CD4-positive, alpha-beta T cell treated with Interleukin-1 beta for 1 hour (primary cell): ENCODE measurements around the gene SHPK.
"Not testable (repeated sequence)": the region's sequence is repeated elsewhere in the genome, so short reads cannot be mapped to it uniquely, and the experiment has no call there.

ENCODE experiments used
- DNase-seq, 2 donors: peaks; one replicate each; pipeline ENCODE4 v3.0.0-alpha.2; 2020 to 2022

Gene SHPK

DNA sequence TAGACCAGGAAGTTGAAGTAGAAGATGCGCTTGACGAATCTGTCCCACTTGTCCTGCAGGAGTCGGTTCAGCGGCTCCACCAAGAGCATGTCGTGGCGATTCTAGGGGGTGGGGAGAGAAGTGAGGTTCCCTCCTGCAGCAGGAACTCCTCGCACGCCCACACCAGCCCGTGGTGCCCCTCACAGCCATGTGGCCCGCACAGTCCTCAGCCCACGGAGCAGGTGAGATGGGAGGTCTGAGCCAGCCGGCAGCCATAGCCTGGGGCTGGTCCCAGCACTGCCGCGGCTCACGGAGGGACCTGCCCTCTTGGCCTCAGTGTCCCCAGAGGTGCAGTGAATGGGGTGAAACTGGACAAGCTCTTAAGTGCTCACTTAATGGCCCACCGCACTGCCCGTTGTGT lies 50.2 kb downstream of the SHPK start:
- no peak for DNase-seq

DNA sequence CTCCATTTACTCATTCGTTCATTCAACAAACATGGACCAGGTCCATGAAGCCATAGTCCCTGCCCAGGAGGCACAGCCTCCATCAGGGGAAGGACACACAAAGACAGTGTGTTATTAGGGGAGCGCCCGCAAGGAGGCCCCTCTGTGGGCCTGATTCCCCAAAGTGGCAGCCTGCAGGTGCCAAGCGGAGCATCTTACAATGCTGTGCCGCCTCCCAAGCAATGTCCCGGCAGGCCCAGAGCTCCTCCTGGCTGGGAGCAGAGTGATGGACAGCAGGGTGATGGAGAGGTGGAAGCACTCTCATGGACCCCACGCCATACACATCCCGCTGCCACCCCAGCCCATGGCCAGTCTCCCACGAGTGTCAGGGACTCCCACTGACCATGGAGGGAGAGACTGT lies 52.6 kb downstream of the SHPK start:
- DNase-seq, result no peak

DNA sequence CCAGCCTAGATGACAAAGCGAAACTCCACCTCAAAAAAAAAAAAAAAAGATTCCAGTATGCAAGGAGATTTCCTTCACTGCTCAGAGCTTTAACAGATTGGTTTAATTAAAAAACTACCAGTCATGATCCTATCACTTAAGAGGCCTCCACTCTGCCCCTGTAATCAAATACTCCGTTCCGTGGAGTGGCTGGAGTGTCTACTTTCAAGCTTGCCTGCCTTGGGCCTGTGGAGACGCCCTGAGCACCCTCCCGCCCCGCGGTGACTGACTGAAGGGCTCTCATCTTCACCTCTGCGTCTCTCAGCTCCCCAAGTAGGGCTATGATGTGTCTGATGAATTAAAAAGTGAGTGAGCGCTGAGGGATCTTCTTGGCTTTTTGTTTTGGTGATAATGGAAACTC lies 53.1 kb downstream of the SHPK start:
- no peak for DNase-seq

DNA sequence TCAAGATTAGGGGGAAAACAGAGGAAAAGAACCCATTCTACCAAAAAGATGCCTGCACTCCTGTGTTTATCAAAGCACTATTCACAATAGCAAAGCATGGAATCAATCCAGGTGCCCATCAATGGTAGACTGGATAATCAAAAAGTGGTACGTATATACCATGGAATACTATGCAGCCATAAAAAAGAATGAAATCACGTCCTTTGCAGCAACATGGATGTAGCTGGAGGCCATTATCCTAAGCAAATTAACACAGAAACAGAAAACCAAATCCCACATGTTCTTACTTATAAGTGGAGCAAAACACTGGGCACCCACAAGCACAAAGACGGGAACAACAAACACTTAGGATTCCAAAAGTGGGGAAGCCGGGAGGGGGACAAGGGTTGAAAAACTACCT lies 57.4 kb downstream of the SHPK start:
- not testable (repeated sequence) for DNase-seq

DNA sequence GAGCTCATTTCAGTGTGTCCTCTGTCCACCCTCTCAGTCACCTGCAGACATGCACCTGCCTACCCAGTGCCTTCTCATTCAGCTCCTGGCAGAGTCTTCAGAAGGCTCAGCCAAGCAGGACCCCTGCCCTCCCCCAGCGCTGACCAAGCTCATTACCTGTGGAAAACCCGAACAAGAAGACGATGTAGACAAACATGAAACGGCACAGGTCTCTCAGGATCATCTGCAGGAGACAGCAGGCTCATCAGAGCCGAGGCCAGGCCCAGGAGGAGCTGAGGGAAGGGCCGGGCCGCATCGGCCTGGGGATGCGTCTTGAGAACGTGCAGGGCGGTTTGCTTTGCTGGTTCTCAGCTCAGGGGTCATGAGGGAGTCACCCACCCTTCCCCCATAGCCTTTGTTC lies 59.1 kb downstream of the SHPK start:
- no peak for DNase-seq

DNA sequence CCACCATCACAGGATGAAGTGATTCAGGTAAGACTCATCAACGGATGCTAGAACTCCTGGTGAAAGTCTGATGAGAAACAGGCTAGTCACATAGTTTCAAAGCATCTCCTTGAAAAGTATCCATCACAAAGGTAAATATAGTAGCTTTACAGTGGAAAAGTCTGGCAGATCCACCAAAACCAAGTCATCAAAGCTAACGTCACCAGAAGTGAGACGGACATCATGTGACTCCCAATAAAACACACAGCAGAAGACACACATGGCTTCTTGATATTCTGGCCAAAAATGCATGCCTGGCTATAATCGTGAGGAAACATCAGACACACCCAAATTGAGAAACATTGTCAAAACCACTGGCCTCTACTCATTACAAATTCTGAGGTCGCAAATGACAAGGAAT lies 60.5 kb downstream of the SHPK start:
- no peak for DNase-seq

DNA sequence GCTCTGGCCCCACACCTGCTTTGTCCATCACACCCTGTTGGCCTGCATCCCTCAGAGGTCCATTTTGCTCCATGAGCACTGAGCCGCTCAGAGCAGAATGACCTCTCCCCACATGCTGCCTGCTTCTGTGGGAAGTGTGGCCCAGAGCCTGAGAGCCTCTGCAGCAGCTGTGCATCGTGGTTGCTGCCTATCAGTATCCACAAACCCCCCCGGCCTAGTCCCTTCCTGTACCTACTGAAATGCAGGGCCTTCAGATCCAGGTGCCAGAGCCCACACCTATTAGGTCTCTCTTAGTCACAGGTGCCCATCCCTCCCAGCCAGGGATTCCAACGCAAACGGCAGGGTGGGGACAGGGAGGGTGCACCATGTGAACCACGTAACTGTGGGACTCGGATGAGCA lies 61.8 kb downstream of the SHPK start:
- no peak for DNase-seq

DNA sequence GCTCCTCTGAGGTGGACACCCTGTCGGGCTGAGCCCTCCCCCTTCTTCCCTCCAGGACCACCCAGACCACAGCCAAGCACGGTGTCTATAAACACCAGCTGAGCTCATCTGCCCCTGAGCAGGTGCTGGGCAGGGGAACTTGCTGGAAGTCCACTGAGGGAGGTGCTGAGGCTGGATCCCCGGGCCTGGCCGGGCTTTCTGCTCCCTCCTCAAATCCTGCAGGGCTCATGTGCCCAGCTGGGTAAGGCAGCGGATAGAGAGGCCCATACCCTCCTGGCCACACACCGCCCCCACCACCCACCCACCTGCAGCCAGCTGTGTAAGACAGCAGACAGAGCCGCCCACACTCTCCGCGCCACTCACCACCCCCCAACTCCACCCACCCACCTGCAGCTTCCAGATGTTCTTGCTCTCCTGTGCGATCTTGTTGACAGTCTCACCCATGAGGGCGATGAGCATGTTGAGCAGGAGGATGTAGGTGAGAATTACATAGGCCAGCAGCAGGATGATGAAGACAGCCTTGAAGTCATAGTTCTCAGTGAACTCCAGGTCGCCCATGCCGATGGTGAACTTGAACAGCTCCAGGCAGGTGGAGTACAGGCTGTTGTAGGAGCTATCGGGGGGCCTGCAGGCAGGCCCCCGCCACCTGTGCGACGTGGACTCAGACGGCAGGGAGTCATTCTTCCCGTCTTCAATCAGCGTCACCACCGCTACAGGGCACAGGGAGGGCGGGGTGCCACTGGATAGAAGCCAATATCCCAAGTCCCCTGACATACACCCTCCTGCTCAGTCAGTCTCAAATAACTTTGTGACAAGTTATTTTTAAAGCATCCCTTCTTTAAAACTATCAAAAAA lies 62.6 kb downstream of the SHPK start:
- DNase-seq, result no peak

DNA sequence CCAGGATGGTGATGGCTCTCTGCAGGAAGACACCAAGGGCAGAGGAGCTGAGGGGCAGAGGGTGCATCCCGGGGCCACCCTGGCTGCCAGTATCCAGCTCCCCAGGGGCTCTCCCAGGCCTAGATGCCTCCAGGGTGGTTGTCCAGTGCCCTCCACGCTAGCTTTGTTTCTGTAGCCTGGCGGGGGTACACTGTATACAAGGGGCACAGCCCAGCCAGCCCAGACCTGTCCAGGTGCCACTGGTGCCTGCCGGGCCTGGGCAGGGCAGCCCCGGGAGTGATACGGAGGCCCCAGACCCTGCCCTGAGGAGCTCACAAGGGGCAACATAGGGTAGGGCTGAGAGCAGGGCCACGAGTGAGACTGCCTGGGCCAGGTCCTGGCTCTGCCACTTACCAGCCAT lies 63.8 kb downstream of the SHPK start:
- no peak for DNase-seq

DNA sequence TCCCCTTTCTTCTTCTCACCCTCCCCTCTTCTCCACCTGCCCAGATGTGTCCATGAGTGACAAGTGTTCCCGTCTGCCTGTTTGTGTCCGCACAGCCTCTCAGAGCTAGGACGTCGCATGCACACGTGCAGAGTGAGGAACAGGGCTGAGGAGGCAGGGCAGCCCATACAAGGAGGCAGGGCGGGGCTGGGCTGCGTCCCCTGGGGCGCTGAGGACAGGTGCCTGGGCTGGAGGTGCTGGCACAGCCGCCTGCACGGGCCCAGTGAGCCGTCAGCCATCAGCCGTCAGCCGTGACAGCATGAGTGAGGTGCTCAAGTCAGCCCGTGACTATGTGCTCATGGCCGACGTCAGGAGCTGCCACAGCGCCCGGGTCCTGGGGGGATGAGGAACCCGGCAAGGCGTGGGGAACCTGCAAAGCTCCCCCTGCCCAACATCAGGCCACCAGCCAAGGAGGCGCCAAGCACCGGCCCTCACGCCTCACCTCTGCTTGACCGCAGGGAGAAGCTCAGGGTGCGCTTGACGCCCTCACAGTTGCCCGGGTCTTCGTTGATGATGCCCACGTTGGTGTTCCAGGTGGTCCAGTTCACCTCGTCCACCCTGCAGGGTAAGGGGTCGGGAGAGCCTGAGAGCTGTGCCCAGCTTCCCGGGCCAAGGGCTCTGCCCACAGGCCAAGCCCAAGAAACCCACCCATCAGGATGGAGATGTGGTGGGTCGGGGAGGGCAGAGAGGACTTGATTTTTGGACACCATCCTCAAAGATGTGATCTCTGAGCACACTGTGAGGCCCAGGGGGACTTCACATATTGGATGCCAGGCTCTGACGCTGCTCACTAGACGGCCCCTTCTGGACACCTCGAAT lies 64.8 kb downstream of the SHPK start:
- DNase-seq, result no peak

DNA sequence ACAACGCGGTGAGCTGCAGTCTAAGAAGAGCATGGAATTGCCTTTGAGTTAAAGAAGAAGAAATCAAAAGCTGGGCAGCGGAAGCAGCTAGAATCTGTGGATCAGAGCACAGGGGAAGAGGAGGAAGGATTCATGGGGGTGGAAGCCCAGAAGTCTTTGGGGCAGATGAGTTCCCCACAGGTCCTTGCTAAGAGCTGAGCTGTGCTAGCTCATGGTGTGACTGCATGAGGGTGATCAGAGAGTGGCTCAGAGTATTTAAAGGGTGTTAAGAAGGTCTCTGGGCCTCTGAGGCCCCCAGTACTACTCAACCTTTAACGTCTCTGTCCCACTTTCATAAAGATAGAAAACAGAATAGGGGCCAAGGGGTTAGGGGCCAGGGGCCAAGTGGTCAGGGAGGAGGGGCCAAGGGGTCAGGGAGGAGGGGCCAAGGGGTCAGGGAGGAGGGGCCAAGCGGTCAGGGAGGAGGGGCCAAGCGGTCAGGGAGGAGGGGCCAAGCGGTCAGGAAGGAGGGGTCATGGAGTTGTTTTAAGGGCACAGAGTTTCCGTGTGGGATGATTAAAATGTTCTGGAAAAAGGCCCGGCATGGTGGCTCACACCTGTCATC lies 66.4 kb downstream of the SHPK start:
- no peak for DNase-seq

DNA sequence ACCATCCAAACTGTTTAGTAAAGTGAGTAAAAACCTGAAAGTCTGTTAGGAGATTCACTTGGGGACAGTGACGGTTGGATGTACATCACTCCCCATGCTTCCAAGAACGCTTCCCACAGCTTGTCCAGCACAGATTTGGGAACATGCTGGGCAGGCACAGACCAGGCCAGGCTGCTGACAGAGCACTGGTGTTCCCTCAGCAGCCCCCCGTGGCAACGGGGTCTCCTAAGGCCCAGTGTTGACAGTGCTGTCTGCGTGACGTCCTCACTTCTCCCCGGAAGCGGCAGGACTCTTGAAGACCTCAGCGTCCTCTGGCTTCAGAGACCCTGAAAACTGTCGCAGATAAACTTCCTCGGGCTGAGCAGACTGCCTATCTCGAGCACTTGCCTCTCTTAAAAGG lies 69.5 kb downstream of the SHPK start:
- no peak for DNase-seq

DNA sequence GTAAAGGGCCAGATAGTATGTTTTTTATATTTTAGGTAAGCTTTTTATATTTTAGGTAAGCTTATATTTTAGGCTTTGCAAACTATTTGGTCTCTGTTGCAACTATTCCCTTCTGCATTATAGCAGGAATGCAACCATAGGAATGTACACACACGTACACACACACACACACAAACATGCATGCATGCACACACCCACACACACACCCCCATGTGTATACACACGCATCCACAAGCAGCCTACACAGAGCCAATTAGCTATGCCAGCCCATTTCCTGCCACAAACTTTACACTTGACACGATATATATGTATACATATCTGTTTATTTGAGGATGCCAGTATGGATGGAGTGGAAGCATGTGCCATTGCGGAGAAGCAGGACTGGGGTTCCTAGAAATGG lies 70.9 kb downstream of the SHPK start:
- DNase-seq, result no peak

DNA sequence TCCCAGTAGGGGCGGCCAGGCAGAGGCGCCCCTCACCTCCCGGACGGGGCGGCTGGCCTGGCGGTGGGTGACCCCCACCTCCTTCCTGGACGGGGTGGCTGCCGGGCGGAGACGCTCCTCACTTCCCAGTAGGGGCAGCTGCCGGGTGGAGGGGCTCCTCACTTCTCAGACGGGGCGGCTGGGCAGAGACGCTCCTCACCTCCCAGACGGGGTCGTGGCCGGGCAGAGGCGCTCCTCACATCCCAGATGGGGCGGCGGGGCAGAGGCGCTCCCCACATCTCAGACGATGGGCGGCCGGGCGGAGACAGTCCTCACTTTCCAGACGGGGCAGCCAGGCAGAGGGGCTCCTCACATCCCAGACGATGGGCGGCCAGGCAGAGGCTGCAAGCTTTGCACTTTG lies 71.8 kb downstream of the SHPK start:
- DNase-seq, result not testable (repeated sequence)

DNA sequence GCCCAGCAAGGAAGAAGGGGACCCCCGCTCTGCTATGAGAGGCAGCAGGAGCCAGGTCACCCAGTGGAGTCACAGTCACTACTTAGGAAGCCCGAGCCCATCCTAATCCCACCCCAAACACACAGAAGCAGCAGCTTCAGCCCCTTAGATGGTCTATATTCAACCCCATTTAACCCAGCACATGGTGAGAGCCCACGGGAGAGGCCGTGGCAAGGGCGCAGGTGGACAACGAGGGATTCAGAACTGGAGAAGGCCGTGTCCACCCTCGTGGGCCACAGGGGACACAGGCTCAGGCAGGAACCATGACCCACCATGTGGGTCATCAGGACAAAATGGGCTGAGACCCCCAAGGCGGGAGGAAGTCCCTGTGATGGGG lies 76.8 kb downstream of the SHPK start:
- DNase-seq, result no peak

DNA sequence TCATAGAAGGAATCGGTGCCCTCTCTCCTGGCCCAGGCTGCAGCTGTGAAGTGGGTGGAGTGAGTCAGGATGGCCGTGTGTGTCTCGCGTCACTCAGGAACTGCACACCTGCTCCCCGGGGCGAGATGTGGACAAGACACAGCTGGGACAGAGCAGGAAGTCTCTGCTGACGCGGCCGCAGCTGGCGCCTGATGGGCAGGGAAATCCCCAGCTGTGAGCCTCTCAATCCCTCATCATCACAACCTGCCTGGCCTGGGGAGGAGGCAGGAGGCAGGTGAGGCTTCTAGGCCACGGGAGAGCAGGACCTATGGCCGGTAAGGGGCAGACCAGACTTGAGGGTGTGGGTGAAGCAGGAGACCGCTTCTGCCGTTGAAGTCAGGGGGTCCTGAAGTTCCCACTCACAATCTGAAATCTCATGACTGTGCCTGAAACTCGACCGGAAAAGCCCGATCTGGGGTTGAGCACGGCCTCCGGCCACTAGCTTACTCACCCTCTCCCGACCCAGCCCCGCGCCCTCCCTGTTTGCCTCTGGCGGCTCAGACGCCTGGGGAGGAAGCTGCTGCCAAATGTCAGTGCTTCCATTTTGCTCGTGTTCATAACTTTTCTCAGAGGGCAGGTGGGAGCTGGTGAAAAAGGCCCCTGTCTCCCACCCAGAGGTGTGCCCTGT lies 77.3 kb downstream of the SHPK start:
- peak; percentile 36 to 69 for DNase-seq
